ENCODE data around the gene TMEM214. TPM values are rescaled to one million over a fixed set of nuclear protein-coding genes. Genes with fewer than 3 reads are reported as not detected.
A peak's percentile ranks its signal among the peaks of the same experiment; 100 is the strongest.

TMEM214 gene
- polyA plus RNA-seq, 1 experiment: 235 TPM

DNA sequence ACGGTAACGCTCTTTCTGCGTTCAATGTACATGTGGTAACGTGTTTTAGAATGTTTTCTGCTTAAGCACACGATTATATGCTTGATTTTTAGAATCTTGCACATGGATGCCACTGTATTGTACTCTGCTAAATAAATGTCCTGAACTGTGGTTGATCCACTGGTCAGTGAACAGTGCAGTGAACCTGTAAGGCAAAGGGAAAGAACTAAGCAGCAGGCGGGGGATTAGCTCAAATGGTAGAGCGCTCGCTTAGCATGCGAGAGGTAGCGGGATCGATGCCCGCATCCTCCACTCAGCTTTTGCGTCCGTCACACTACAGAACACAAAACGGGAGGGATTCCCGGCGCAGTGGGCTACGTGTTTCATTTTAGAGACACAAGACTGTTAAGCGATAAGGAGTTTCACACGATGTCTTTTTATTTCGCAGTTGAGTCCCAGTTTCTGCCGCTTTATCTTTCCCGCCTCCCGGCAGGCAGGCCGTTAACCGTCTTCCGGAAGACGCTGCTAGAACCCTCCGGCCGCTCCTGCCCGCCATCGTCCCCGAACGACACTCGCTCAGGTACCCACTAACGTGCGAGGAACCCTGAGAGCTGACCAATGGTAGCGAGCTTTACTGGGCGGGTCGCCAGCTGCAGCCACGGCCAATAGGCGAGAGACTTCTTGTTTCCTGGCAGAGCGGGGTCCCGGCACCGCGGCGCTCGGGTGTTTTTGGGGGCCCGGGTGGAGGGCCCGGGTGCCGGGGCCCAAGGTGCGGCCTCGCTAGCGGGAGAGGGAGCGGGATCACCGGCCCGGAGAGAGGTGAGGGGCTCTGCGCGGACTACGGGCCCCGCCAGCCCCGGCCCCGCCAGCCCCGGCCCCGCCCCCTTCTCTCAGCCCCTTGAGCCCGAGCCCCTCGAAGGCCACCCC lies 18.5 kb downstream of the TMEM214 start, which contains the start of gene AGBL5:
Gene AGBL5, plus strand, starts transcription at position 673 of the 906 bp plus-strand sequence. CDS start 1,291 bp downstream, outside the sequence.
- DNase-seq (ENCODE audit: low read depth): peak; percentile 86
- POLR2A ChIA-PET: interaction anchor here (1.1 to 1.4 kb wide), 3 partner anchors 11 to 28 kb away, joined by 3 to 7 read pairs (median 3); partner anchors contain the start of gene EMILIN1
- no peak for TF ChIP-seq CTCF (IDR thresholded peaks at IDR 0.05; ENCODE audit: insufficient read depth, low read depth, low read length)

DNA sequence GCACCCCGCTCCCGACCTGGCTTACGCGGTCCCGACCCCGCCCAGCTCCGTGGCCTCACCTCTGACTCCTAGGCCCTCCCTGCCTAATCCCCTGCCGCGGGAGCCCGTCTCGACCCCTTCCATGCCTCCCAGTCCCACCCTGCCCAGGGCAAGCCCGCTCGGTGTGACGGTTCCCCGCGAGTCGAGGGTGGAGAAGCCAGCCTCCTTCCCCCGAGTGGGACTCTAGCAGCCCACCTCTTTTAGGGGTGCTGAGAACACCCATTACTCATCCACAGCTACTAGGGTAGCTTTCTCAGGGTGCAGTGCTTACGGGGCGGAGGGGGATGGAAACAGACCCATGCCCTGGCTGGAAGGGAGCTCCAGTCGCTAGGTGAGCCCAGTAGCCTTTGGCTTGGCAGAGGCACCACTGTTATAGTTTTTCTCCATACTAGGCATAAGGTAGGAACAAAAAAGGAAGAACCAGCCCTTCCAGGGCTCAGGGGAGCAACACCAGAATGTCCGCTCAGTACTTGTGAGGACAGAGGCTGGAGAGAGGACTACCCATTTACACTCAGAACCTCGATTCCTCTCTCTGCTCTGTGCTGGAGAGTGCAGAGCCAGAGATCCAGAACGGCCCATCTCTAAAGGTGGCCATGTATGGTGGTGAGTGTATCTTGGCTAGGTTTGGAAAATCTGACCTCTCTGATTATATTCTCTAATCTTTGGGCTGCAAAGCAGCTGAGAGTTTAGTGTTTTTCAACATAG lies 19.3 kb downstream of the TMEM214 start:
- peak overlapping the region; percentile 66 for H3K4me3 ChIP-seq (ENCODE audit: low read depth, low read length)
- ChIA-PET CTCF (interaction anchor here (0.5 to 3.2 kb wide), 8 partner anchors 10 to 404 kb away, joined by 3 to 28 read pairs (median 6); partner anchors contain the start of genes KHK and TMEM214), POLR2A (interaction anchor here (1.0 to 1.1 kb wide), 2 partner anchors 10 to 13 kb away, joined by 5 to 7 read pairs; no protein-coding TSS in a partner anchor)
- no peak for DNase-seq (ENCODE audit: low read depth)
- peaks cover 14% of the 10 kb centered on the region for H3K36me3 ChIP-seq (ENCODE audit: control insufficient read depth, insufficient read depth, low read length)
- TF ChIP-seq CTCF (IDR thresholded peaks at IDR 0.05; ENCODE audit: insufficient read depth, low read depth, low read length): no peak
- no peaks in the 10 kb centered on the region for H3K27me3 ChIP-seq (ENCODE audit: control insufficient read depth, insufficient read depth, low read length)

More for the DNA sequence above, 18.5 kb downstream of the TMEM214 start, which contains the start of gene AGBL5:
- CTCF ChIA-PET: interaction anchor here (0.8 to 3.2 kb wide), 12 partner anchors 9 to 90 kb away, joined by 3 to 28 read pairs (median 5); partner anchors contain the start of genes KHK and TMEM214
- Histone ChIP-seq H3K27me3 (ENCODE audit: control insufficient read depth, insufficient read depth, low read length) (no peaks in the 10 kb centered on the region), H3K4me3 (ENCODE audit: low read depth, low read length) (peak within 1 kb of the TSS; percentile 66), H3K36me3 (ENCODE audit: control insufficient read depth, insufficient read depth, low read length) (peaks cover 14% of the 10 kb centered on the region)

DNA sequence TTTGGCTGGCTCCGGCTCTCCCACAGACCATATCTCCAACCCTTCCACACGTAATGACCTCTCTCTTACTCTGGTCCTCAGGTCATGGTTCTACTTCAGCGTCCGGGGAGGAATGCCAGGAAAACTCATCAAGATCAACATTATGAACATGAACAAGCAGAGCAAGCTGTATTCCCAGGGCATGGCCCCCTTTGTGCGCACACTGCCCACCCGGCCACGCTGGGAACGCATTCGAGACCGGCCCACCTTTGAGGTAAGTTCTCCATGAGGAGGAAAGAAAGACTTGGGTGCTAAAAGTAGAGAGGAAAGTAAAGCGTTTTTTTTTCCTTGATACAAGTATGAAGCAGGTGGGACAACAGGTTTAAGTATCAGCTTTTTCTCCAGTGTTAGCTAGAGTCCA lies 20.6 kb downstream of the TMEM214 start:
- CTCF ChIA-PET: interaction anchor here (0.7 kb wide), 1 partner anchor 24 kb away, joined by 3 read pairs; no protein-coding TSS in a partner anchor
- no peak for TF ChIP-seq CTCF (IDR thresholded peaks at IDR 0.05; ENCODE audit: insufficient read depth, low read depth, low read length)
- POLR2A ChIA-PET: no interaction called here
- no peak for DNase-seq (ENCODE audit: low read depth)
- Histone ChIP-seq H3K4me3 (ENCODE audit: low read depth, low read length) (no peak overlapping the region), H3K27me3 (ENCODE audit: control insufficient read depth, insufficient read depth, low read length) (no peaks in the 10 kb centered on the region), H3K36me3 (ENCODE audit: control insufficient read depth, insufficient read depth, low read length) (peaks cover 14% of the 10 kb centered on the region)

DNA sequence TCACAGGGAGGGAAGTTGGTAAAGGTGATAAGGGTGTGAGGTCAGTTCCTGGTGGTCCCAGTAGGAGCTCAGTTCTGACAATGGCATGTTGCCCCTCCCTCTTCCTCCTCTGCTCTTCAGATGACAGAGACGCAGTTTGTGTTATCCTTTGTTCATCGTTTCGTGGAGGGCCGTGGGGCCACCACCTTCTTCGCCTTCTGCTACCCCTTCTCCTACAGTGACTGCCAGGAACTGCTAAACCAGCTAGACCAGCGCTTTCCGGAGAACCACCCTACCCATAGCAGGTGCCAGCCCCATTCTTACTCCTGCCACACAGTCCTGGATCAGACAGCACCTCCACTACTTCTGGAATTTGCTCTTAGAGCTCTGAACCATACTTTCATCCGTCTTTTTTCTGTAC lies 21.0 kb downstream of the TMEM214 start:
- Histone ChIP-seq H3K27me3 (ENCODE audit: control insufficient read depth, insufficient read depth, low read length) (no peaks in the 10 kb centered on the region), H3K36me3 (ENCODE audit: control insufficient read depth, insufficient read depth, low read length) (peaks cover 15% of the 10 kb centered on the region), H3K4me3 (ENCODE audit: low read depth, low read length) (no peak overlapping the region)
- DNase-seq (ENCODE audit: low read depth): no peak
- ChIA-PET POLR2A (interaction anchor here (0.9 kb wide), 1 partner anchor 11 kb away, joined by 4 read pairs; no protein-coding TSS in a partner anchor), CTCF (interaction anchor here (1.1 kb wide), 1 partner anchor 10 kb away, joined by 3 read pairs; no protein-coding TSS in a partner anchor)
- no peak for TF ChIP-seq CTCF (IDR thresholded peaks at IDR 0.05; ENCODE audit: insufficient read depth, low read depth, low read length)

Data from BJ (cell line).